GM12878 (cell line): Measurements from ENCODE around the gene GORASP2.

Experiments
- HDAC6 ChIP-seq: fragments of 200-600 bp; sonication (generic); IDR thresholded peaks from one replicate; pipeline ENCODE4 v1.8.0; 2017; ENCODE audit warnings: antibody characterized with exemption; ENCODE audit not compliant: unreplicated experiment
- TAF1 ChIP-seq: IDR thresholded peaks from 2 replicates; pipeline ENCODE4 v1.6.1; 2011; ENCODE audit warnings: mild to moderate bottlenecking, low read depth, low read length, borderline replicate concordance
- TBL1XR1 ChIP-seq: IDR thresholded peaks from 2 replicates; pipeline ENCODE4 v1.6.1; 2012; ENCODE audit warnings: low read depth, low read length, improper control_type of control experiment
- TF ChIP-seq, protein P1 (sequence below): IDR thresholded peaks from 2 replicates; pipeline ENCODE4 v1.6.1; 2012; ENCODE audit warnings: low read depth, low read length, improper control_type of control experiment
- TF ChIP-seq, protein P2 (sequence below), 3 experiments: IDR thresholded peaks in 2 of 3; conservative IDR thresholded peaks in 1 of 3; 2 replicates each; pipeline ENCODE4 v1.5.1; 2011; ENCODE audit warnings: low read depth in 3 of 3, low read length in 3 of 3, mild to moderate bottlenecking in 3 of 3, control low read depth in 2 of 3, moderate library complexity in 2 of 3, inconsistent platforms in 1 of 3, mixed read lengths in 1 of 3; ENCODE audit not compliant: control insufficient read depth in 2 of 3, insufficient read depth in 1 of 3; ENCODE audit errors: extremely low read depth in 1 of 3

DNA sequence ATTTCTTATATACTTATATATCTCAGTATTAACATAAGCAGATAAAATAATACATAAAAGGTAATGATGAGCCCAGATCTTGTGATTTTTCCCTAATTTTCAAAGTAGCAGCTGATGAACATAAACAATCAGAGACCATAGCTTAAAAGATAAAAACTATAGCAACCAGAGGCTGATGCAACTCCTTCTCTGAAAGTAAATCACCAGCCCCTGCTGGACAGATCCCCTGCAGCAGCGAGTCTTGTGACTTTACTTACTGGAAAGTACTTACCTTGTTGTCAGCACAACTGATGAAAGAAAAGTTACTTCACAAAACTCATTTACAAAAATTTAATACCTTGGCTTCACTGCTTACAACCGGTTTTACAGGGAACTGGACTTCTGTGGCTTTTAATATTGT lies 67.3 kb downstream of the GORASP2 start:
- no peak for TF ChIP-seq TBL1XR1
- no peak for TF ChIP-seq HDAC6
- no peak for TF ChIP-seq TAF1
- TF ChIP-seq, protein P1, sequence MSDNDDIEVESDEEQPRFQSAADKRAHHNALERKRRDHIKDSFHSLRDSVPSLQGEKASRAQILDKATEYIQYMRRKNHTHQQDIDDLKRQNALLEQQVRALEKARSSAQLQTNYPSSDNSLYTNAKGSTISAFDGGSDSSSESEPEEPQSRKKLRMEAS, result no peak
- TF ChIP-seq, protein P2, sequence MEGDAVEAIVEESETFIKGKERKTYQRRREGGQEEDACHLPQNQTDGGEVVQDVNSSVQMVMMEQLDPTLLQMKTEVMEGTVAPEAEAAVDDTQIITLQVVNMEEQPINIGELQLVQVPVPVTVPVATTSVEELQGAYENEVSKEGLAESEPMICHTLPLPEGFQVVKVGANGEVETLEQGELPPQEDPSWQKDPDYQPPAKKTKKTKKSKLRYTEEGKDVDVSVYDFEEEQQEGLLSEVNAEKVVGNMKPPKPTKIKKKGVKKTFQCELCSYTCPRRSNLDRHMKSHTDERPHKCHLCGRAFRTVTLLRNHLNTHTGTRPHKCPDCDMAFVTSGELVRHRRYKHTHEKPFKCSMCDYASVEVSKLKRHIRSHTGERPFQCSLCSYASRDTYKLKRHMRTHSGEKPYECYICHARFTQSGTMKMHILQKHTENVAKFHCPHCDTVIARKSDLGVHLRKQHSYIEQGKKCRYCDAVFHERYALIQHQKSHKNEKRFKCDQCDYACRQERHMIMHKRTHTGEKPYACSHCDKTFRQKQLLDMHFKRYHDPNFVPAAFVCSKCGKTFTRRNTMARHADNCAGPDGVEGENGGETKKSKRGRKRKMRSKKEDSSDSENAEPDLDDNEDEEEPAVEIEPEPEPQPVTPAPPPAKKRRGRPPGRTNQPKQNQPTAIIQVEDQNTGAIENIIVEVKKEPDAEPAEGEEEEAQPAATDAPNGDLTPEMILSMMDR (IDR thresholded peaks at IDR 0.05 in 2 of 3, conservative IDR thresholded peaks at IDR 0.05 in 1 of 3; ENCODE audit: control insufficient read depth in 2 of 3, extremely low read depth in 1 of 3, insufficient read depth in 1 of 3, low read depth in 3 of 3, low read length in 3 of 3), result no peak
